Osteocyte (in vitro differentiated cells): ENCODE data around the gene FGB. TPM values are rescaled to one million over a fixed set of nuclear protein-coding genes. Genes with fewer than 3 reads are reported as not detected.
"Not testable (repeated sequence)": the region's sequence is repeated elsewhere in the genome, so short reads cannot be mapped to it uniquely, and the experiment has no call there.

Experiments
- DNase-seq: peaks from one replicate; pipeline ENCODE4 v3.0.0; 2021; ENCODE audit warnings: mixed read lengths; ENCODE audit not compliant: unreplicated experiment; ENCODE audit errors: extremely low spot score
- H3K27ac Mint-ChIP-seq: one replicate; pipeline ENCODE4 v1.8.0; 2021; ENCODE audit warnings: mild to moderate bottlenecking, mixed read lengths; ENCODE audit not compliant: unreplicated experiment
- H3K27me3 Mint-ChIP-seq: one replicate; pipeline ENCODE4 v1.8.0; 2021; ENCODE audit warnings: mixed read lengths; ENCODE audit not compliant: unreplicated experiment
- H3K36me3 Mint-ChIP-seq: one replicate; pipeline ENCODE4 v1.8.0; 2021; ENCODE audit warnings: mixed read lengths; ENCODE audit not compliant: unreplicated experiment
- H3K4me1 Mint-ChIP-seq: one replicate; pipeline ENCODE4 v1.8.0; 2021; ENCODE audit warnings: mixed read lengths; ENCODE audit not compliant: unreplicated experiment
- H3K4me3 Mint-ChIP-seq: one replicate; pipeline ENCODE4 v1.8.0; 2021; ENCODE audit warnings: mild to moderate bottlenecking, moderate library complexity, mixed read lengths; ENCODE audit not compliant: unreplicated experiment
- H3K9me3 Mint-ChIP-seq: one replicate; pipeline ENCODE4 v1.8.0; 2021; ENCODE audit warnings: mixed read lengths; ENCODE audit not compliant: unreplicated experiment
- total RNA-seq: library from RNA; stranded (reverse); gene quantifications from 2 replicates; pipeline ENCODE4 v1.2.1, GENCODE V29; 2021
- TF ChIP-seq, protein P1 (sequence below): fragments of 200-600 bp; sonication (generic); IDR thresholded peaks from 2 replicates; pipeline ENCODE4 v1.5.0; 2021; ENCODE audit warnings: antibody characterized with exemption, mild to moderate bottlenecking, moderate library complexity

Gene FGB
- total RNA-seq, 1 donor from 2014 or later: not detected

- Mint-ChIP-seq H3K27me3 (peaks cover 14% of the 10 kb centered on the region), H3K9me3 (no peaks in the 10 kb centered on the region), H3K36me3 (no peaks in the 10 kb centered on the region), H3K4me3 (no peak overlapping the region), H3K4me1 (no peaks in the 10 kb centered on the region), H3K27ac (no peak overlapping the region)
- no peak for DNase-seq
- TF ChIP-seq, protein P1, sequence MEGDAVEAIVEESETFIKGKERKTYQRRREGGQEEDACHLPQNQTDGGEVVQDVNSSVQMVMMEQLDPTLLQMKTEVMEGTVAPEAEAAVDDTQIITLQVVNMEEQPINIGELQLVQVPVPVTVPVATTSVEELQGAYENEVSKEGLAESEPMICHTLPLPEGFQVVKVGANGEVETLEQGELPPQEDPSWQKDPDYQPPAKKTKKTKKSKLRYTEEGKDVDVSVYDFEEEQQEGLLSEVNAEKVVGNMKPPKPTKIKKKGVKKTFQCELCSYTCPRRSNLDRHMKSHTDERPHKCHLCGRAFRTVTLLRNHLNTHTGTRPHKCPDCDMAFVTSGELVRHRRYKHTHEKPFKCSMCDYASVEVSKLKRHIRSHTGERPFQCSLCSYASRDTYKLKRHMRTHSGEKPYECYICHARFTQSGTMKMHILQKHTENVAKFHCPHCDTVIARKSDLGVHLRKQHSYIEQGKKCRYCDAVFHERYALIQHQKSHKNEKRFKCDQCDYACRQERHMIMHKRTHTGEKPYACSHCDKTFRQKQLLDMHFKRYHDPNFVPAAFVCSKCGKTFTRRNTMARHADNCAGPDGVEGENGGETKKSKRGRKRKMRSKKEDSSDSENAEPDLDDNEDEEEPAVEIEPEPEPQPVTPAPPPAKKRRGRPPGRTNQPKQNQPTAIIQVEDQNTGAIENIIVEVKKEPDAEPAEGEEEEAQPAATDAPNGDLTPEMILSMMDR: no peak
Observed at GRCh38 chr4:154588198-154588597, 25.4 kb downstream of the FGB start.

DNA sequence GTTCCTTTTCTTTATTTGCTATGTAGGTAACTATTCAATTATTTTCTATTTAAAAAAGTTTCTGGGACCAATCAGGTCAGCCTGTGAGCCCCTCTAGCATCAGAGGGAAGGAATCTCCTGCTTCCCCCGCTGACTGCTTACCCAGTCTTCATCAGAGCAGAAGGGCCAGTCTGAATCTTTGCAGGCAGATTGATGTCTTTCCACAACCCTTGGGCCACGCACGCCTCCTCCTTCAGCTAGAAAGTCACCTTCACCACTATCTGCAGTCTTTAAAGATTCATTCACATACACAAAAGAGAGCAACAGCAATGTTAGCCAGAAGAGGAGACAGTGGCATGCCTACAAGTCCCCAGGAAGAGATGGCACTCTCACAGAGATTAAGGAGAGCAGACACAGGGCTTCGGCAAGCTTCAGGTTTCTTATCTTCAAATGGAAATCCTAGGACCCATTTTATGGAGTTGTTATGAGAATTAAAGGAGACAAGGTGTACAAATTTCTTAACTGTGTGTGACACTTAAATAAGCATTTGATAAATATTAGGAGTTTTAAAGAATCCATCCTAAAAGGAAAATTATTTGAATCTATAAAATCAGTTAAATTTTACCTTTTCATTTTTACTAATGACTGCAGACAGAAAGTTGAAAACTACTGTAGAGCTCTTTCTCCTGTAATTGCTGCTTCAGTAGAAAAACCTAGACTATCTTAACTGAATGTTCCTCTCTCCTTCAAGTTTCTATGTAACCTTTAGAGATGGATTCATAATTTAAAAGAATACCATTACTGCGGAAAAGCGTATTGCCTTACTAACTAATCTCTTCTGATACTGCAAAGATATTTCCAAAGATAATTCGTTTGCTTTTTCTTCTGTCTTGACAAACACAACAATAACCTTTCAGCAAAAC, 26.7 kb downstream of the FGB start:
- TF ChIP-seq, protein P1: no peak
- Mint-ChIP-seq H3K9me3 (no peaks in the 10 kb centered on the region), H3K27ac (no peak overlapping the region), H3K27me3 (peaks cover 14% of the 10 kb centered on the region), H3K36me3 (no peaks in the 10 kb centered on the region), H3K4me1 (no peaks in the 10 kb centered on the region), H3K4me3 (no peak overlapping the region)
- DNase-seq: no peak

DNA sequence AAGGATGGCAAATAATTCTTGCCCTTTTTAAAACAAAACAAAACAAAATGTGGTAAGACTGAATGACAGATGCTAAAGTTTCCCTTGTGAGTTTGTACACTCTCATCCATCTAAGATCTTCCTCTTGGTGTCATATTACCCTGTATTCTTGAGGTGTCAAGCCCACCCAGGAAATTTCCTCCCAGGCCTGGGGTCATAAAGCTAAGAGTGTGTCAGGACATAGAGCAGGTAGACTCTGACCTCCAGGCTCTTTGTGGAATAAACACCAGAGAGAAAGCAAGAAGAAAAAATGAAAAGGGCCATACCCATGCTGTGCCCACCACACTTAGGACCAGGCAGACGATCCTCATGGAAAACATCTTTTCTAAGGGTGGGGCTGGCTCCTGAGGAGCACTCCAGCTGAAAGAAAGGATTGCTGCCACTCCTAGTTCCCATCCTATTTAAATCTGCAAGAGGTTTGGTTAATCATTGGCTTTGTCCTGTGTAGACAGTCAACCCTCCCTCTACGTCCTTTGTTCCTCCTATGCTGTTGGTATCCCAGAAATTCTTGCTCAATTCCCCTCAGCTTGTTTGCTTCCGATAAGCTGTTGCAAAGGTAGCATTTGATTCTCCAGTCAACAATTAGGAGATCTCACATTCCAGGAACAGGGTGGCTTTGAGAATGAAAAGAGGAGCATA, 27.7 kb downstream of the FGB start, which contains the start of gene FGA:
Gene FGA, minus strand, starts transcription at position 414 of the 678 bp plus-strand sequence. Its CDS starts 55 bp downstream, at position 359.
- Mint-ChIP-seq H3K27ac (no peak within 1 kb of the TSS), H3K4me3 (no peak within 1 kb of the TSS), H3K9me3 (no peaks in the 10 kb centered on the region), H3K4me1 (no peaks in the 10 kb centered on the region), H3K27me3 (peaks cover 14% of the 10 kb centered on the region), H3K36me3 (no peaks in the 10 kb centered on the region)
- no peak for DNase-seq
- TF ChIP-seq, protein P1: no peak

DNA sequence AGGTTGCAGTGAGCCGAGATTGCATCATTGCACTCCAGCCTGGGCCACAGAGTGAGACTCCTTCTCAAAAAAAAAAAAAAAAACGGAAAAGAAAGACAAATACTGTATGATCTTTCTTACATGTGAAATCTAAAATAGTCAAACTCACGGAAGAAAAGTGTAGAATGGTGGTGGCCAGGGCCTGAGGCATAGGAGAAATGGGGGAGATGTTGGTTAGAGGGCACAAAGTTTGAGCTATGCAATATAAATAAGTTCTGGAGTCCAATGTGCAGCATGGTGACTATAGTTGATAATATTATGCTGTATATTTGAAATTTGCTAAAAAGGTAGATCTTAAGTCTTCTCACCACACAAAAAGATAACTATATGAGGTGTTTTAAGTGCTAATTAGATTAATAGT, 29.1 kb downstream of the FGB start:
- no peaks in the 10 kb centered on the region for H3K36me3 Mint-ChIP-seq
- H3K27me3 Mint-ChIP-seq: peaks cover 14% of the 10 kb centered on the region
- TF ChIP-seq, protein P1: no peak
- H3K4me1 Mint-ChIP-seq: no peaks in the 10 kb centered on the region
- H3K27ac Mint-ChIP-seq: no peak overlapping the region
- no peak for DNase-seq
- no peaks in the 10 kb centered on the region for H3K9me3 Mint-ChIP-seq
- no peak overlapping the region for H3K4me3 Mint-ChIP-seq

DNA sequence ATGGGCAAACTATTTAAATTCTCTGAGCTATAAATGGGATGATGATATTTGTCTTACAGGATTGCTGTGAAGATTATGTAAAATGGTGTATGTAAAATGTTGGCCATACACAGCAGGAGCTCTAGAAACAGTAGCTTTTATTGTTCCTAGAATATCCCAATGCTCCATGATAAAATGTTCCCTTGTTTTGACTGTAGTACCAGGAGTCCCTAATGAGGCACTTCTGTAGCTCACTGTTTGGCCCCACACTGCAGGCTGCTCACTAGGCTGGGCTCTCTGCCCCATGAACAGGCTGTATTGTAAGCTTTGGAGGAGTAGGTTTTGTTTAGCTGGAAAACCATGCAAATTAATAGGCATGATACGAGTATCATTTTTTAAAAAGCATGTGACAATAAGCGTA, 31.1 kb downstream of the FGB start:
- H3K4me1 Mint-ChIP-seq: no peaks in the 10 kb centered on the region
- no peak overlapping the region for H3K4me3 Mint-ChIP-seq
- no peak overlapping the region for H3K27ac Mint-ChIP-seq
- peaks cover 12% of the 10 kb centered on the region for H3K27me3 Mint-ChIP-seq
- H3K36me3 Mint-ChIP-seq: no peaks in the 10 kb centered on the region
- TF ChIP-seq, protein P1: no peak
- no peak for DNase-seq
- no peaks in the 10 kb centered on the region for H3K9me3 Mint-ChIP-seq

DNA sequence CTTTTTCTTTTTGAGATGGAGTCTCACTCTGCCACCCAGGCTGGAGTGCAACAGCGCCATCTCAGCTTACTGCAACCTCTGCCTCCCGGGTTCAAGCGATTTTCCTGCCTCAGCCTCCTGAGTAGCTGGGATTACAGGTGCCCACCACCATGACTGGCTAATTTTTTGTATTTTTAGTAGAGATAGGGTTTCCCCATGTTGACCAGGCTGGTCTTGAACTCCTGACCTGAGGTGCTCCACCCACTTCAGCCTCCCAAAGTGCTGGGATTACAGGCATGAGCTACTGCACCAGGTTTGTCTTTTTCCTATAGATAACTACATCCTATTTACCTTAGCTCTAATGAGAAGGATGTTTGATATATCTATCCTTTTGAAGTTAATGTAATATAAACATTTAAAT, 31.5 kb downstream of the FGB start:
- not testable (repeated sequence) for H3K4me1 Mint-ChIP-seq, H3K9me3 Mint-ChIP-seq, H3K27ac Mint-ChIP-seq, H3K4me3 Mint-ChIP-seq, DNase-seq, H3K36me3 Mint-ChIP-seq
- peaks cover 10% of the 10 kb centered on the region for H3K27me3 Mint-ChIP-seq
